Neural cell (in vitro differentiated cells): ENCODE data around the gene AURKA. TPM values are rescaled to one million over a fixed set of nuclear protein-coding genes. Genes with fewer than 3 reads are reported as not detected.

Experiments used
- H2AFZ ChIP-seq: fragments of 200-600, 300-800 bp; sonication (generic), shearing (Covaris generic); 2 replicates; pipeline ENCODE4 v1.6.0; 2014; ENCODE audit warnings: low read depth, mild to moderate bottlenecking, antibody characterized with exemption, low read length, moderate library complexity
- H3F3A ChIP-seq: fragments of 200-600 bp; shearing (Covaris generic); 2 replicates; pipeline ENCODE4 v1.6.1; 2016; ENCODE audit warnings: mild to moderate bottlenecking, moderate library complexity, mixed read lengths, antibody characterized with exemption, low read length; ENCODE audit not compliant: insufficient read depth, poor library complexity, severe bottlenecking
- H3K27ac ChIP-seq: fragments of 200-600, 300-800 bp; sonication (generic), shearing (Covaris generic); 2 replicates; pipeline ENCODE4 v1.5.1; 2014; ENCODE audit warnings: mild to moderate bottlenecking, low read length, moderate library complexity
- H3K27me3 ChIP-seq: fragments of 300-800, 200-600 bp; sonication (generic), shearing (Covaris generic); 2 replicates; pipeline ENCODE4 v1.6.0; 2014; ENCODE audit warnings: mild to moderate bottlenecking, low read depth, low read length, moderate library complexity; ENCODE audit not compliant: insufficient read depth
- H3K36me3 ChIP-seq: fragments of 300-800, 200-600 bp; sonication (generic), shearing (Covaris generic); 2 replicates; pipeline ENCODE4 v1.5.1; 2014; ENCODE audit warnings: mild to moderate bottlenecking, antibody characterized with exemption, low read length, moderate library complexity; ENCODE audit not compliant: insufficient read depth
- H3K4me2 ChIP-seq: fragments of 300-800, 200-600 bp; sonication (generic), shearing (Covaris generic); 2 replicates; pipeline ENCODE4 v1.6.0; 2014; ENCODE audit warnings: mild to moderate bottlenecking, low read length
- H3K4me3 ChIP-seq: fragments of 300-800, 200-600 bp; sonication (generic), shearing (Covaris generic); 2 replicates; pipeline ENCODE4 v1.5.1; 2014; ENCODE audit warnings: mild to moderate bottlenecking, low read length, moderate library complexity
- H3K79me2 ChIP-seq: fragments of 200-600 bp; shearing (Covaris generic); replicated peaks from 2 replicates; pipeline ENCODE4 v1.6.0; 2014; ENCODE audit warnings: mild to moderate bottlenecking, low read length, moderate library complexity; ENCODE audit not compliant: insufficient read depth
- H3K9ac ChIP-seq: fragments of 300-800, 200-600 bp; sonication (generic), shearing (Covaris generic); 2 replicates; pipeline ENCODE4 v1.6.1; 2016; ENCODE audit warnings: mild to moderate bottlenecking, low read length, mixed read lengths
- H3K9me2 ChIP-seq: fragments of 200-600 bp; shearing (Covaris generic); 2 replicates; pipeline ENCODE4 v1.6.1; 2016; ENCODE audit warnings: mild to moderate bottlenecking, low read length, mixed read lengths; ENCODE audit not compliant: insufficient read depth
- H3K9me3 ChIP-seq: fragments of 200-600, 300-800 bp; sonication (generic), shearing (Covaris generic); 2 replicates; pipeline ENCODE4 v1.6.1; 2016; ENCODE audit warnings: mild to moderate bottlenecking, mixed run types, low read length, moderate library complexity, mixed read lengths
- H4K20me1 ChIP-seq: fragments of 200-600 bp; shearing (Covaris generic); 2 replicates; pipeline ENCODE4 v1.6.1; 2016; ENCODE audit warnings: mild to moderate bottlenecking, mixed run types; ENCODE audit not compliant: insufficient read depth
- CTCF ChIP-seq: fragments of 450-650 bp; IDR thresholded peaks from 2 replicates; pipeline ENCODE4 v1.5.1; 2014; ENCODE audit warnings: antibody characterized with exemption, mild to moderate bottlenecking, moderate library complexity; ENCODE audit not compliant: poor library complexity, severe bottlenecking
- EP300 ChIP-seq: fragments of 450-650 bp; conservative IDR thresholded peaks from 2 replicates; pipeline ENCODE4 v1.6.1; 2014; ENCODE audit warnings: antibody characterized with exemption, mild to moderate bottlenecking, moderate library complexity; ENCODE audit not compliant: poor library complexity, severe bottlenecking
- EZH2 ChIP-seq: fragments of 200-600, 300-800 bp; shearing (Covaris generic), sonication (generic); IDR thresholded peaks from 2 replicates; pipeline ENCODE4 v1.6.1; 2014; ENCODE audit warnings: antibody characterized with exemption, low read length, borderline replicate concordance, mild to moderate bottlenecking; ENCODE audit not compliant: insufficient read depth, poor library complexity, severe bottlenecking
- MXI1 ChIP-seq: fragments of 450-650 bp; conservative IDR thresholded peaks from 2 replicates; pipeline ENCODE4 v1.6.1; 2014; ENCODE audit warnings: antibody characterized with exemption, mild to moderate bottlenecking; ENCODE audit not compliant: poor library complexity, severe bottlenecking
- POLR2AphosphoS5 ChIP-seq: IDR thresholded peaks from 2 replicates; pipeline ENCODE4 v1.6.1; 2012
- RAD21 ChIP-seq: fragments of 450-650 bp; conservative IDR thresholded peaks from 2 replicates; pipeline ENCODE4 v1.6.1; 2014; ENCODE audit warnings: antibody characterized with exemption, mild to moderate bottlenecking, moderate library complexity
- REST ChIP-seq: IDR thresholded peaks from 2 replicates; pipeline ENCODE4 v1.6.1; 2012; ENCODE audit warnings: borderline replicate concordance
- SMC3 ChIP-seq: fragments of 450-650 bp; conservative IDR thresholded peaks from 2 replicates; pipeline ENCODE4 v1.6.1; 2014; ENCODE audit warnings: antibody characterized with exemption, mild to moderate bottlenecking, moderate library complexity; ENCODE audit not compliant: poor library complexity
- TAF1 ChIP-seq: IDR thresholded peaks from 2 replicates; pipeline ENCODE4 v1.6.1; 2012; ENCODE audit warnings: low read depth
- polyA plus RNA-seq: library from polyadenylated mRNA; depleted of rRNA; stranded (reverse); fragments of >200 nt; gene quantifications from 2 replicates; pipeline ENCODE4 v1.2.3, GENCODE V29; 2014

Gene AURKA
- polyA plus RNA-seq, 1 donor from 2014 or later: 2.5 TPM

- no peak overlapping the region for H3K4me3 ChIP-seq
- TF ChIP-seq REST: no peak
- TF ChIP-seq CTCF: no peak
- no peak for TF ChIP-seq POLR2AphosphoS5
- TF ChIP-seq RAD21: no peak
- no peaks in the 10 kb centered on the region for H3K27me3 ChIP-seq
- no peaks in the 10 kb centered on the region for H3K9me2 ChIP-seq
- H3K27ac ChIP-seq: no peak overlapping the region
- no peaks in the 10 kb centered on the region for H4K20me1 ChIP-seq
- no peak overlapping the region for H3K9ac ChIP-seq
- H3K79me2 ChIP-seq: no peaks in the 10 kb centered on the region
- no peak overlapping the region for H2AFZ ChIP-seq
- H3F3A ChIP-seq: no peaks in the 10 kb centered on the region
- H3K9me3 ChIP-seq: no peaks in the 10 kb centered on the region
- H3K4me2 ChIP-seq: no peak overlapping the region
- H3K36me3 ChIP-seq: no peaks in the 10 kb centered on the region
Measured at GRCh38 chr20:56324806-56325205, 67.2 kb downstream of the AURKA start.

GRCh38 chr20:56323656-56324055 is 68.4 kb downstream of the AURKA start:
- Histone ChIP-seq H3F3A (no peaks in the 10 kb centered on the region), H3K36me3 (no peaks in the 10 kb centered on the region), H3K9me2 (no peaks in the 10 kb centered on the region), H3K9ac (no peak overlapping the region), H3K4me3 (no peak overlapping the region), H4K20me1 (no peaks in the 10 kb centered on the region), H3K79me2 (no peaks in the 10 kb centered on the region), H3K27ac (no peak overlapping the region), H3K4me2 (no peak overlapping the region), H3K9me3 (no peaks in the 10 kb centered on the region), H3K27me3 (no peaks in the 10 kb centered on the region), H2AFZ (no peak overlapping the region)
- no peak for TF ChIP-seq EZH2
- no peak for TF ChIP-seq CTCF
- no peak for TF ChIP-seq EP300
- TF ChIP-seq RAD21: no peak
- TF ChIP-seq TAF1: no peak
- no peak for TF ChIP-seq REST
- TF ChIP-seq POLR2AphosphoS5: no peak
- TF ChIP-seq MXI1: no peak
- TF ChIP-seq SMC3: no peak
